Activated naive CD8-positive, alpha-beta T cell (primary cell): ENCODE data around the gene PRF1.
A peak's percentile ranks its signal among the peaks of the same experiment; 100 is the strongest.
"Not testable (repeated sequence)": the region's sequence is repeated elsewhere in the genome, so short reads cannot be mapped to it uniquely, and the experiment has no call there.

ENCODE experiments used
- H3K27ac Mint-ChIP-seq: one replicate; pipeline ENCODE4 v1.8.0; 2021; ENCODE audit warnings: mixed read lengths
- H3K27me3 Mint-ChIP-seq: one replicate; pipeline ENCODE4 v1.8.0; 2021; ENCODE audit warnings: mixed read lengths
- H3K36me3 Mint-ChIP-seq: one replicate; pipeline ENCODE4 v1.8.0; 2021; ENCODE audit warnings: mixed read lengths
- H3K4me1 Mint-ChIP-seq: one replicate; pipeline ENCODE4 v1.8.0; 2021; ENCODE audit warnings: low read depth, mixed read lengths
- H3K4me3 Mint-ChIP-seq: one replicate; pipeline ENCODE4 v1.8.0; 2021; ENCODE audit warnings: mild to moderate bottlenecking, mixed read lengths
- H3K9me3 Mint-ChIP-seq: one replicate; pipeline ENCODE4 v1.8.0; 2021; ENCODE audit warnings: low read depth, mixed read lengths

The PRF1 gene

DNA sequence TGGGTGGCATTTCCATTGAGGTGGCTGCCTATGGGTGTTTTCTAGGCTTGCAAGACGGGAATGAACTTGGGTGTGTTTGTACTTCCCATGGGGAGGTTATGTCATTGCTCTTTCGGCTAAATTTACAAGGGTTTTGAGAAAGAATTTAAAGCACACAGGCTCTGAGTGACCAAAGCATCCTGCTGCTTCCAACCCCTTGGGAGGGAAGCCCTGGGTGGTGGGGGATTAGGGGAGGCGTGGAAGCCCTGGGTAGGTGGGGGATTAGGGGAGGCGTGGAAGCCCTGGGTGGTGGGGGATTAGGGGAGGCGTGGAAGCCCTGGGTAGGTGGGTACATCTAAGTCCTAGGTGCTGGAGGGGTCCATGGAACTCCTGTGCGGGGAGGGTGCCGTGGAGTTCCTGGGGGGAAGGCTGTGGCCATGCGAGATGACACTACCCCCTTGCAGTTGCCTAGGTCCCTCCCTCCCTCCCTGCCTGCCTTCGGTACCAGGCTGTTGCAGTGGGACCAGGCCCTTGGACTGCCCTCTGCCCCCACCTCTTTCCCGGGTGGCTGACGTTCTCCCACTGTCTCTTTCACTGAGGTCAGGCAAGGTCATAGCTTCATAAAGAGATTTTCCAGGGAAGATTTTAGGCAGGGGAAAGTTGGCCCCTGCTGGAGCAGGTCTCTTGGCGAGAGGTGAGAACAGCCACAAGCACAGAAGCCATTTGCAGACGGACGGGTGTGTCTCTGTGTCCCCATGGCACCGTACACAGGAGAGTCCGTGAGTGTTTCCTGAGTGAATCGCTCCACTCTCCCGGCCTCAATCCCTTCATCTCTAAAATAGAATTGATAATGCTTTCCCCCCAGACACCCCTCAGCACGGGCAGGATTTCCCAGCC lies 19.5 kb downstream of the PRF1 start:
- no peaks in the 10 kb centered on the region for H3K27me3 Mint-ChIP-seq
- no peak overlapping the region for H3K4me3 Mint-ChIP-seq
- no peaks in the 10 kb centered on the region for H3K9me3 Mint-ChIP-seq
- no peaks in the 10 kb centered on the region for H3K36me3 Mint-ChIP-seq
- peaks cover 32% of the 10 kb centered on the region for H3K4me1 Mint-ChIP-seq
- no peak overlapping the region for H3K27ac Mint-ChIP-seq

DNA sequence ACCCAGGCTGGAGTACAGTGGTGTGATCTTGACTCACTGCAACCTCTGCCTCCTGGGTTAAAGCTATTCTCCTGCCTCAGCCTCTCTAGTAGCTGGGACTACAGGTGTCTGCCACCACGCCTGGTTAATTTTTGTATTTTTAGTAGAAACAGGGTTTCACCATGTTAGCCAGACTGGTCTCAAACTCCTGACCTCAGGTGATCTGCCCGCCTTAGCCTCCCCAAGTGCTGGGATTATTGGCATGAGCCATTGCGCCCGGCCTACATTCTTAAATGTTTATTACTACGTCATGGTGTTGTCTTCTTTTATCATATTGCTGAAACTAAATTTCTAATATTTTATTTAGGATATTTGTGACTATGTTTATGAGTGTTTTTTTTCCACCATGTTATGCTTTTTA lies 21.4 kb downstream of the PRF1 start:
- not testable (repeated sequence) for H3K9me3 Mint-ChIP-seq, H3K4me3 Mint-ChIP-seq, H3K27me3 Mint-ChIP-seq

DNA sequence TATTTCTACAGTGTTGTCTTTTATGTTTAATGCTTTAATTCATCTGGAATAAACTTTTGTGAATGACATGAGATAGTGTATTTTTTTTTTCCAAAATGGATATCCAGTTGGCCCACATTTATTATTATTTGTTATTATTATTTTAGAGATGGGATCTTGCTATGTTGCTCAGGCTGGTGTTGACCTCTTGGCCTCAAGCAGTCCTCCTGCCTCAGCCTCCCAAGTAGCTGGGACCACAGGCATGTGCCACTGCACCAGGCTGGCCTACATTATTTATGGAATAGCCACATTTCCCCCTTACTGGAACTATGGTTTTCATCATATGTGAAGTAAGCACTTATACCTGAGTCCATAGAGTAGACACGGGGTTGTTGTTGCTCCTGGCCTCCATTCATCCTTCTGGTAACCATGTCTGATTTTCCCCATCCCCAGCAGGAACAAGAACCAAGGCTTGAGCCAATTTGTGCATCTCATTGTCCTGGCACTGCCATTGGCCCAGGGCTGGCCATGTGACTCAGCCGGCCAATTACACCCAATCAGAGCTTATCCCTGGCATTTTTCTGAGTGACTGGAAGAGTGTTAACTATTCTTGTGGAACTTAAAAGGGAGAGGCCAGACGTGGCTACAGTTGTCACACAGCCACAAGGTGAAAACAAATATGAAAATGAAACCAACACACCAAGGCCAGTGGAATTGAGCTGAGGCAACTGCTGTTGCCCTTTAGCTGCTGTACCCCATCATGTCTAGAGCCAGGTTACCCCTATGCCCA lies 23.1 kb downstream of the PRF1 start:
- no peaks in the 10 kb centered on the region for H3K36me3 Mint-ChIP-seq
- peak overlapping the region; percentile 93 for H3K27ac Mint-ChIP-seq
- H3K9me3 Mint-ChIP-seq, result no peaks in the 10 kb centered on the region
- peak overlapping the region; percentile 68 for H3K4me3 Mint-ChIP-seq
- peaks cover 48% of the 10 kb centered on the region for H3K4me1 Mint-ChIP-seq
- H3K27me3 Mint-ChIP-seq, result no peaks in the 10 kb centered on the region

More for the DNA sequence above, 21.4 kb downstream of the PRF1 start:
- H3K4me1 Mint-ChIP-seq, result peaks cover 45% of the 10 kb centered on the region
- H3K36me3 Mint-ChIP-seq, H3K27ac Mint-ChIP-seq: not testable (repeated sequence)

GRCh38 chr10:70578371-70578947 lies 24.1 kb downstream of the PRF1 start:
- peak overlapping the region; percentile 76 for H3K4me3 Mint-ChIP-seq
- H3K4me1 Mint-ChIP-seq, result peaks cover 46% of the 10 kb centered on the region
- no peaks in the 10 kb centered on the region for H3K9me3 Mint-ChIP-seq

DNA sequence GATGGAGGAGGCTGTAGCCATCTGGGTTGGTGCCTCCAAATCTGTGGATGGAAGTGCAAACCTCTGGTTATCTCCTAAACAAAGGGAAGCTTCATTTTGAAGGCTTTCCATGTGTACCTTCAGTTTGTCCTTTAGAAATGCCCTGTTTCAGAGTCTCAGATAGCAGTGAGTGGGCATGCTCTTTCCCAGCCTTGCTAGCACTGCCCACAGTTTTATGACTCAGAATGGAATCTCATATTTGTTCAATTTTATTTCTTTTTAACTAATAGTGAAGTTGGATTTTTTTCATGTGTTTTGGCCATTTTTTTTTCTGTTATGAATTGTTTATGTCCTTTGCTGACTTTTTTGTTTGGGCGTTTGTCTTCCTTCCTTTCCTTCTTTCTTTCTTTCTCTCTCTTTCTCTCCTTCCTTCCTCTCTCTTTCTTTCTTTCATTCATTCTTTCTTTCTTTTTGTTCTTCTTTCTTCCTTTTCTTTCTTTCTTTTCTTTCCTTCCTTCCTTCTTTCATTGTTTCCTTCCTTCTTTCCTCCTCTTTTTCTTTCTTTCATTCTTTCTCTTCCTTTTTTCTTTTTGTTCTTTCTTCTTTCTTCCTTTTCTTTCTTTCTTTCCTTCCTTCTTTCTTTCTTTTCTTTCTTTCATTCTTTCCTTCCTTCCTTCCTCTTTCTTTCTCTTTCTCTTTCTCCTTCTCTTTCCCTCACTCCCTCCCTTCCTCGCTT lies 25.6 kb downstream of the PRF1 start:
- peak overlapping the region; percentile 49 for H3K4me3 Mint-ChIP-seq
- H3K4me1 Mint-ChIP-seq, result peaks cover 46% of the 10 kb centered on the region

More at GRCh38 chr10:70578371-70578947, 24.1 kb downstream of the PRF1 start:
- H3K36me3 Mint-ChIP-seq, result no peaks in the 10 kb centered on the region
- peak overlapping the region; percentile 90 for H3K27ac Mint-ChIP-seq
- H3K27me3 Mint-ChIP-seq, result no peaks in the 10 kb centered on the region

GRCh38 chr10:70575874-70576802 lies 26.4 kb downstream of the PRF1 start:
- Mint-ChIP-seq H3K4me1 (peaks cover 46% of the 10 kb centered on the region), H3K27ac (peak overlapping the region; percentile 90), H3K4me3 (no peak overlapping the region), H3K27me3 (no peaks in the 10 kb centered on the region), H3K9me3 (no peaks in the 10 kb centered on the region), H3K36me3 (no peaks in the 10 kb centered on the region)

More for the DNA sequence above, 25.6 kb downstream of the PRF1 start:
- Mint-ChIP-seq H3K27me3 (no peaks in the 10 kb centered on the region), H3K27ac (peak overlapping the region; percentile 90), H3K36me3 (no peaks in the 10 kb centered on the region), H3K9me3 (no peaks in the 10 kb centered on the region)

GRCh38 chr10:70575486-70575873 lies 27.1 kb downstream of the PRF1 start:
- Mint-ChIP-seq H3K27me3 (no peaks in the 10 kb centered on the region), H3K36me3 (no peaks in the 10 kb centered on the region), H3K4me3 (no peak overlapping the region), H3K27ac (peak overlapping the region; percentile 50), H3K9me3 (no peaks in the 10 kb centered on the region), H3K4me1 (peaks cover 45% of the 10 kb centered on the region)

DNA sequence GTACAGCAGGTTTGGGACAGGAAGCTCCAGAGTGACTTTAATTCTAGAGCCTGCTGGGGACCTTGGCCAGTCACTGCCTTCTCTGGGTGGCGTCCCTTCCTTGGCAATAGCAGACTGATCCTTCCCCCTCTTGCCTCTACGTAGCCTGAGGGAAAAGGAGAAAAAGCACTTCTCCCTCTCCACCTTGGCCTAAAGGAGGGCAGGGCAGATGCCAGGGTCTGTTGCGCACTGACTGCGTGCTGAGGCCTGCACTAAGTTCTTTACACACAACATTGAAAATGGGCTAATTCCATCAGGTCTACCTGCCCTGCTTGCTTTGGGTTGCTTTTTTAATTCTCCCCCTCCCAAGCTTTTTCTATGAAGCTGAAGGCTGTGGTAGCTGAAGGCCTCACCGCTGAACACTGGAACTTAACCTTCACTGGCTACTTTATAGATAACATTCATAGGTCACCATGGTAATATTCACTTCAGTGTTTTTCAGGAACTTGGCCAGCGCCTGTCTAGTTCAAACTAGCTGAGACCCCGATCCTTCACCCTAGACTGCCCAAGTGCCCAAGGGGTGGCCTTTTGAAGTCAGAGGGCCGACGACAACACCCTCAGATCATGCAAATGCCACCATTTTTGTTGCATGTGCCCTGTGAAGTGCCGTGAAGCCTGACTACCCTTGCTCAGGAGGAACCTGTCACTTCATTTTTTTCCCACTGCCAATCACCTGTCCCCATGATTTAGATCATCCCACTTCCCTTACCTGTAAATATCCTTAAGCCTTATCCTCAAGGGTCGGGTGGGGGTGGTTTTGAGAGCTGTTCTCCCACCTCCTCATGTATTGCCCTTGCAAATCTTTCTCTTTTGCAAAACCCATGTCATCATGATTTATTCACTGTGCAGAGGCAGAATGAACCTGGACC lies 28.7 kb downstream of the PRF1 start:
- H3K36me3 Mint-ChIP-seq, result peaks cover 2% of the 10 kb centered on the region
- peaks cover 39% of the 10 kb centered on the region for H3K4me1 Mint-ChIP-seq
- H3K4me3 Mint-ChIP-seq, result no peak overlapping the region
- no peak overlapping the region for H3K27ac Mint-ChIP-seq
- H3K9me3 Mint-ChIP-seq, result no peaks in the 10 kb centered on the region
- no peaks in the 10 kb centered on the region for H3K27me3 Mint-ChIP-seq

- Mint-ChIP-seq H3K9me3 (no peaks in the 10 kb centered on the region), H3K27ac (no peak overlapping the region), H3K4me1 (peaks cover 19% of the 10 kb centered on the region), H3K27me3 (no peaks in the 10 kb centered on the region), H3K4me3 (no peak overlapping the region), H3K36me3 (peaks cover 2% of the 10 kb centered on the region)
Measured at GRCh38 chr10:70571636-70572439, 30.7 kb downstream of the PRF1 start.

- no peaks in the 10 kb centered on the region for H3K9me3 Mint-ChIP-seq
- H3K27ac Mint-ChIP-seq, result no peak overlapping the region
- peaks cover 13% of the 10 kb centered on the region for H3K4me1 Mint-ChIP-seq
- peaks cover 2% of the 10 kb centered on the region for H3K36me3 Mint-ChIP-seq
- no peak overlapping the region for H3K4me3 Mint-ChIP-seq
- no peaks in the 10 kb centered on the region for H3K27me3 Mint-ChIP-seq
Measured at GRCh38 chr10:70571236-70571635, 31.3 kb downstream of the PRF1 start.

DNA sequence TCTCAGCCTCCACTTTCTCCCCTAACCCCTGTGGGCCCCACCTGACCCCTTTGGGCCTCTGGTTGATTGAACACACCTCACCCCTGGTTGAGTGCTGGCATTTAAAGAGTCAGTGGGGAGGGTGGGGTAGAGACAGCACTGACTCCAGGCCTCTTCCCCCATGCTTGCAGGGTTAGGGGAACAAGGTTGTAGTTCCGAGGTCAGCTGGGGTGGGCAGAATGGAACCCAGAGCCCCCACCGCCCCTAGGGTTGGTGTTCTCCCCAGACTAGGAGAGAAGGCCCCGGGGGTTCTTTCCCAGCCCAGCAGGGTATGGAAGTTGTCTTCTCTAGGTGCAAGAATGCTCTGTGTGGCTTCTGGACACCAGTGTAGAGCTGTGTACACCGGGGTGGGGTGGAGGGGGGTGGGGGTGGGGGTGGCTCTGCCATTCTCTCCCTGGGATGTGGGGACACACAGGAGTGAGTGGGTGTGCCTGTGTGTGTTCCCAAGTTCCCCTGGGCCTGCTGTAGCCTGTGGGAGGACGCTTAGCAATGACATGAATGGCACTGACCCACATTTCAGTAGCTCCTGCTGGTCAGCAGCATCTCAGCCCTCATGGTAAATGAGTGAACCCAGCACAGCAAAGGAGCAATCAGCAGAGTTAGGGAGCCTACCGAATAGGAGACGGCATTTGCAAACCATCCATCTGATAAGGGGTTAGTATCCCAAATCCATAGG lies 33.6 kb downstream of the PRF1 start:
- H3K4me1 Mint-ChIP-seq, result peaks cover 12% of the 10 kb centered on the region
- no peak overlapping the region for H3K27ac Mint-ChIP-seq
- H3K36me3 Mint-ChIP-seq, result peaks cover 2% of the 10 kb centered on the region
- no peaks in the 10 kb centered on the region for H3K27me3 Mint-ChIP-seq
- H3K9me3 Mint-ChIP-seq, result no peaks in the 10 kb centered on the region
- H3K4me3 Mint-ChIP-seq, result no peak overlapping the region

GRCh38 chr10:70568113-70568512 lies 34.4 kb downstream of the PRF1 start:
- Mint-ChIP-seq H3K9me3 (no peaks in the 10 kb centered on the region), H3K27ac (no peak overlapping the region), H3K4me3 (no peak overlapping the region), H3K36me3 (peaks cover 2% of the 10 kb centered on the region), H3K27me3 (no peaks in the 10 kb centered on the region), H3K4me1 (peaks cover 14% of the 10 kb centered on the region)
